HUDEP-2 (cell line): Measurements from ENCODE around the gene ELOVL6.
"Not testable (repeated sequence)": the region's sequence is repeated elsewhere in the genome, so short reads cannot be mapped to it uniquely, and the experiment has no call there.

Experiments used
- DNase-seq, 76 experiments: peaks; one replicate each; lab custom pipeline; 2025; ENCODE audit not compliant: unreplicated experiment in 76 of 76; lab: John Stamatoyannopoulos, UW

Gene ELOVL6

DNA sequence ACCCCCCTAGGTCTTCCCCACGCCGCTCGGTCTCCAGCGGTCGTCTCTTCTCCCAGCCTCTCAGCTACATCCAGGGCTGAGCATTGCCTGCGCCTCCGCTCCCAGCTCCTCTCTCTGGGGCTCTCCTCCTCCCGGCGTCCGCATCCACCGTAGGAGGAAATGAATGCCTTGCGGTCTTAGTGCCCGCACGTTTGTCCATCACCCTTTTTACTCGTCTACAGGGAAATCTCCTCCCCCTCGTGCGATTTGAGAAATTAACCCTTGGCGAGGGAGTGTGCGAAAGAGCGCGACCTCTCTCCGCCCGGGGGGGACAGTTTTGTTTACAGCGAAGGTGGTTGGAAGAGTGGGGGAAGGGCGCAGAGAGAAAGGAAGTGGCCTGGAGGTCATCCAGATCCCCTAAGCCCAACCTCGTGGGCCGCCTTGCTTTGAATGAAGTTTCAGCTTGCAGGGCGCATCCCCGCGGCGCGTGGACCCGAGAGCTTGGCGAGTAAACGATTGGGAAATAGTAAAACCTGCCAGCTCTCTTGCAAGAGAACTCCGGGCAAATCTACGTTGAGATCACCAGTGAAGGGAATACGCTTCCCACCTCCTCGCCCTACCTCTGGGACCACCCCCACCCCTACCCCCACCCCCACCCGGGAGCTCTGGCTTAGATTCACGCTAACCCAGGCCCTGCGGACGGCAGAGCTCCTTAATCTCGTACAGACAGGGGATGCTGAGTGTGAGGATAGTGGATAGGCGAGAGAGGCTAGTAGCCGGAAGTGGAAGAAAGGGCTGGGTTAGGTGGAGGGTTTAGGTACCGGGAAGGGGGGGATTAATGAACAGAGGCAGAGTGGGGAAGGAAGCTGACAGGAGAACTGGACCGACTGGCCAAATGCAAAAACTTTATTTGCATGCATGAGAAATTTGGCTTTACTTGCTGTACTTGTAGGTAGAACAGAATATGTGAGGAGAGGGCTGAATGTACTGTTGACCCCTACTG is at the start of gene ELOVL6:
TSS of gene ELOVL6 (minus strand) at position 181 of the 982 bp plus-strand sequence. CDS start 280 bp downstream, outside the sequence.
- DNase-seq, result peak; percentile 35 to 91 (median 72)

GRCh38 chr4:110248100-110248499 is 49.7 kb upstream of the ELOVL6 start:
- peak in 10 of 76 experiments; percentile 8 to 59 (median 34) for DNase-seq

- DNase-seq, result peak in 13 of 76 experiments; percentile 2 to 57 (median 10)
Observed at GRCh38 chr4:110247591-110247990, 49.2 kb upstream of the ELOVL6 start.

GRCh38 chr4:110245577-110245976 is 47.2 kb upstream of the ELOVL6 start:
- DNase-seq, result peak in 1 of 76 experiments; percentile 3

DNA sequence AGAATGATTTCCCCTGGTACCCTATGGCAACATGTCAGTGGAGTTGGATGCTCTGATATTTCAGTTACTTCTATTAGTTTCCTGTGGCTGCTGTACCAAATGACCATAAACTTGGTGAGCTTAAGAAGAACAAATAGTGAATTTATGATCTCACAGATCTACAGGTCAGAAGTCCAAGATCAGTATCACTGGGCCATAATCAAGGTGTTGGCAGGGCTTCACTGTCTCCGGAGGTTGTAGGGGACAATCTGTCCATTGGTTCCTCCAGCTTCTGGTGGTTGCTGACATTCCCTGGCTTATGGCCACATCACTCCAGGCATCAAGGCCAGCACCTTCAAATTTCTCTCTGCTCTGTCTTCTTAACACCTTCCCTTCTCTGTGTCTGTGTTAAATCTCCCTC is 37.9 kb upstream of the ELOVL6 start:
- DNase-seq, result no peak

- not testable (repeated sequence) for DNase-seq
Observed at GRCh38 chr4:110233581-110233980, 35.2 kb upstream of the ELOVL6 start.

GRCh38 chr4:110231869-110232268 is 33.5 kb upstream of the ELOVL6 start:
- peak in 7 of 76 experiments; percentile 1 to 25 (median 6) for DNase-seq

DNA sequence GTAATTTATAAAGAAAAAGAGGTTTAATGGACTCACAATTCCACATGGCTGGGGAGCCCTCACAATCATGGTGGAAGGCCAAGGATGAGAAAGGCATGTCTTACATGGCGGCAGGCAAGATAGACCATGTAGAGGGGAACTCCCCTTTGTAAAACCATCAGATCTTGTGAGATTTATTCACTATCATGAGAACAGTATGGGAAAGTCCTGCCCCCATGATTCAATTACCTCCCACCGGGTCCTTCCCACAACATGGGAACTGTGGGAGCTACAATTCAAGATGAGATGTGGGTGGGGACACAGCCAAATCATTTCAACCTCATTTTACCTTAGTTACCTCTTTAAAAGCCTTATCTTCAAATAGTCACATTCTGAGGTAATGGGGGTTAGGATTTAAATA is 30.9 kb upstream of the ELOVL6 start:
- DNase-seq, result no peak

GRCh38 chr4:110224812-110225211 is 26.4 kb upstream of the ELOVL6 start:
- peak in 40 of 76 experiments; percentile 2 to 75 (median 46) for DNase-seq

GRCh38 chr4:110224142-110224541 is 25.7 kb upstream of the ELOVL6 start:
- no peak for DNase-seq

DNA sequence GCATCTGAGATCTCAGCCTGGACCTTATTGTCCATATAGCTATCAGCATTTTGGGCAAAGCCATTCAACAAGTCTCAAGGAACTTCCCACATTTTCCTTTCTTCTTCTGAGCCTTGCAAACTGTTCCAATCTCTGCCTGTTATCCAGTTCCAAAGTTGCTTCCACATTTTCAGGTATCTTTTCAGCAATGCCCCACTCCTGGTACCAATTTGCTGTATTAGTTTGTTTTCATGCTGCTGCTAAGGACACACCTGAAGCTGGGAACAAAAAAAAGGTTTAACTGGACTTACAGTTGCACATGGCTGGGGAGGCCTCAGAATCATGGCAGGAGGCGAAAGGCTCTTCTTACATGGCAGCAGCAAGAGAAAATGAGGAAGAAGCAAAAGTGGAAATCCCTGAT is 20.5 kb upstream of the ELOVL6 start:
- DNase-seq, result not testable (repeated sequence)

GRCh38 chr4:110217181-110217580 is 18.8 kb upstream of the ELOVL6 start:
- DNase-seq, result not testable (repeated sequence)

DNA sequence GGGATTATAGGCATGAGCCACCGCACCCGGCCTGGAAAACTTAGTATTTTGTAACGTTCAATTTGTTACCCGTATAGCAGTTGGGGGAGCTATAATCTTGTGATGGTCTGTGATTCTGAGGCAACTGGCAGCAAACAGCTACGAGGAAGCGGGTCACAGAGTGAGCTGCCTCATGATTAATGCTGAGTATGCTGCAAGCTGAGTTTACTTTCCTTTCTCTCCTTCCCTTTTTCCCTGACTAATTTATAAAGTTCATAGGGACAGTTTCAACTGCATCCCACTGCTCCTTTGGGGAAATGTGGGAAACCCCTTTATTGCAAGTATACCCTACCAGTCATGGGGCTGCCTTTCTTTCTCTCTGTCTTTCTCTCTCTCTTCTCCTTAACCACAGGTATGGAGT is 17.7 kb upstream of the ELOVL6 start:
- DNase-seq, result no peak

GRCh38 chr4:110211770-110212061 is 13.3 kb upstream of the ELOVL6 start:
- DNase-seq, result no peak

- peak in 23 of 76 experiments; percentile 1 to 39 (median 14) for DNase-seq
Observed at GRCh38 chr4:110211007-110211769, 12.8 kb upstream of the ELOVL6 start.

DNA sequence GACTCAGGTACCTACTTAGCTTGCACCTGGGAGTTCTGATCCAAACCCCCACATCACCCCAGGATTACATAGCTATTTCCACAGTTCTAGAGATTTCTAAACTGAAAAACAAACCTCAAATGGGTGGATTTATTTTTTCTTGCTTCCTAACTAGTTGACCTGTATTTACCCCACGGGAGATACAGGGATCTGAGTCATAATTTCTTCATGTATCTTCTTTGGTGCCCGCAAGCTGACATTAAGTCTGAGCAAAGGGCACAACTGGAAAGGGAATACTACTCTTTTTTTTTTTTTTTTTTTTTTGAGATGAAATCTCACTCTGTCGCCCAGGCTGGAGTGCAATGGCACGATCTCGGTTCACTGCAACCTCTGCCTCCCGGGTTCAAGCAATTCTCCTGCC is 10.0 kb upstream of the ELOVL6 start:
- DNase-seq, result no peak

DNA sequence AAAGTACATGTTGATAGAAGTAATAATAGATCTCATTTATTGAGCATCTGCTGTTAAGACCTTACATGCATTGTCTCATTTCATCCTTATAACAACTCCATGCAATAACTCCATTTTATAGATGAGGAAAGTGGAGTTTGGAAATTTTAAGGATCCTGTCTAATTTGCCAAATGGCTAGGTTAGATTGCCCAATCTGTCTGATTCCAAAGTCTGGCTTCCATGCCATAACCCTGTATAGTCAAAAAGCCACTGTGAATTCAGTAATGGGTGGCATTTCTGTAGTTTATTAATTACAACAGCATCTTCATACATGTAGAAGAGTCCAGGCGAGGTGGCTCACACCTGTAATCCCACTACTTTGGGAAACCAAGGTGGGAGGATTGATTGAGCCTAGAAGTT is 8.8 kb upstream of the ELOVL6 start:
- no peak for DNase-seq

GRCh38 chr4:110202024-110202423 is 3.6 kb upstream of the ELOVL6 start:
- no peak for DNase-seq

GRCh38 chr4:110201502-110201901 is 3.1 kb upstream of the ELOVL6 start:
- DNase-seq, result no peak

DNA sequence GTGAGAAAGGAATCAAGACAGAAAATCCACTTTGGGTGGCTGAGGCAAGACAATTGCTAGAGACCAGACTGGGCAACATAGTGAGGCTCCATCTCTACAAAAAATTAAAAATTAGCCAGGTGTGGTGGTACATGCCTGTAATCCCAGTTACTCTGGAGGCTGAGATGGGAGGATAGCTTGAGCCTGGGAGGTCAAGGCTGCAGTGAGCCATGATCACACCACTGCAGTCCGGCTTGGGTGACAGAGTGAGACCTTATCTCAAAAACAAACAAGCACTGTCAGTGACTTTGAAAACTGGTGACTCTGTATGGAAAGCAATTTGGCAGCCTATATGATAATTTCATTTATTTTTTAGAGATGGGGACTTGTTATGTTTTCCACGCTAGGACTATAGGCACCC is 2.3 kb upstream of the ELOVL6 start:
- DNase-seq, result peak in 11 of 76 experiments; percentile 3 to 36 (median 8)

GRCh38 chr4:110198049-110198434 is 373 bp downstream of the ELOVL6 start:
- DNase-seq, result peak in 6 of 76 experiments; percentile 2 to 47 (median 34)
